H9 (cell line): ENCODE data around the gene DAAM1. TPM values are rescaled to one million over a fixed set of nuclear protein-coding genes. Genes with fewer than 3 reads are reported as not detected.

Experiments
- DNase-seq: peaks from one replicate; pipeline ENCODE4 v3.0.0-alpha.2; 2017
- H2AFZ ChIP-seq: one replicate; pipeline ENCODE4 v1.6.1; 2013; ENCODE audit warnings: mild to moderate bottlenecking, low read length, control low read depth, moderate library complexity
- H2AK5ac ChIP-seq: 2 replicates; pipeline ENCODE4 v1.6.1; 2013; ENCODE audit warnings: low read length, control low read depth, mixed read lengths; ENCODE audit not compliant: insufficient read length
- H2BK120ac ChIP-seq: one replicate; pipeline ENCODE4 v1.6.1; 2013; ENCODE audit warnings: low read depth, mild to moderate bottlenecking, low read length, control low read depth, inconsistent platforms; ENCODE audit not compliant: poor library complexity, severe bottlenecking
- H2BK12ac ChIP-seq: 2 replicates; pipeline ENCODE4 v1.6.1; 2013; ENCODE audit warnings: low read length, control low read depth, mixed read lengths, low read depth; ENCODE audit not compliant: insufficient read length
- H2BK15ac ChIP-seq: 2 replicates; pipeline ENCODE4 v1.6.1; 2013; ENCODE audit warnings: low read depth, low read length, control low read depth
- H2BK20ac ChIP-seq: one replicate; pipeline ENCODE4 v1.6.1; 2013; ENCODE audit warnings: low read depth, mild to moderate bottlenecking, low read length, control low read depth, inconsistent platforms; ENCODE audit not compliant: poor library complexity, severe bottlenecking
- H2BK5ac ChIP-seq: 2 replicates; pipeline ENCODE4 v1.6.1; 2013; ENCODE audit warnings: low read length, control low read depth, mixed read lengths; ENCODE audit not compliant: insufficient read length
- H3K14ac ChIP-seq: 2 replicates; pipeline ENCODE4 v1.6.1; 2013; ENCODE audit warnings: low read length, control low read depth; ENCODE audit not compliant: insufficient read depth
- H3K18ac ChIP-seq: 2 replicates; pipeline ENCODE4 v1.6.1; 2013; ENCODE audit warnings: low read depth, mild to moderate bottlenecking, mixed read lengths, low read length, control low read depth; ENCODE audit not compliant: insufficient read length
- H3K23ac ChIP-seq: 2 replicates; pipeline ENCODE4 v1.6.1; 2013; ENCODE audit warnings: low read length, control low read depth, mixed read lengths, low read depth; ENCODE audit not compliant: insufficient read length
- H3K23me2 ChIP-seq: 2 replicates; pipeline ENCODE4 v1.6.1; 2013; ENCODE audit warnings: low read depth, mild to moderate bottlenecking, mixed read lengths, low read length, control low read depth; ENCODE audit not compliant: insufficient read length, poor library complexity, severe bottlenecking
- H3K27ac ChIP-seq: 2 replicates; pipeline ENCODE4 v1.5.1; 2013; ENCODE audit warnings: low read length, control low read depth, mixed read lengths, low read depth; ENCODE audit not compliant: insufficient read length
- H3K27me3 ChIP-seq: 2 replicates; pipeline ENCODE4 v1.6.1; 2013; ENCODE audit warnings: low read length, control low read depth, inconsistent platforms; ENCODE audit not compliant: insufficient read depth
- H3K4ac ChIP-seq: 2 replicates; pipeline ENCODE4 v1.6.1; 2013; ENCODE audit warnings: low read depth, mild to moderate bottlenecking, control low read depth, inconsistent platforms, low read length, moderate library complexity
- H3K4me1 ChIP-seq: 2 replicates; pipeline ENCODE4 v1.6.1; 2013; ENCODE audit warnings: low read length, control low read depth, inconsistent platforms; ENCODE audit not compliant: insufficient read depth
- H3K4me2 ChIP-seq: 2 replicates; pipeline ENCODE4 v1.6.1; 2013; ENCODE audit warnings: low read length, control low read depth, mixed read lengths; ENCODE audit not compliant: insufficient read length, insufficient read depth
- H3K56ac ChIP-seq: 2 replicates; pipeline ENCODE4 v1.6.1; 2013; ENCODE audit warnings: low read depth, mild to moderate bottlenecking, mixed read lengths, low read length, control low read depth; ENCODE audit not compliant: insufficient read length
- H3K79me1 ChIP-seq: 2 replicates; pipeline ENCODE4 v1.6.1; 2013; ENCODE audit warnings: low read depth, mild to moderate bottlenecking, moderate library complexity, low read length, control low read depth, inconsistent platforms; ENCODE audit not compliant: insufficient read depth, poor library complexity, severe bottlenecking
- H3K79me2 ChIP-seq: 2 replicates; pipeline ENCODE4 v1.6.1; 2013; ENCODE audit warnings: low read length, control low read depth, inconsistent platforms; ENCODE audit not compliant: insufficient read depth
- H3K9ac ChIP-seq: 2 replicates; pipeline ENCODE4 v1.6.1; 2013; ENCODE audit warnings: low read length, control low read depth, mixed read lengths; ENCODE audit not compliant: insufficient read length; ENCODE audit errors: extremely low read depth
- H3K9me3 ChIP-seq: one replicate; pipeline ENCODE4 v1.6.1; 2013; ENCODE audit warnings: low read depth, low read length, inconsistent platforms; ENCODE audit not compliant: control insufficient read depth
- H3T11ph ChIP-seq: one replicate; pipeline ENCODE4 v1.6.1; 2013; ENCODE audit warnings: mild to moderate bottlenecking, low read length, control low read depth, inconsistent platforms
- H4K20me1 ChIP-seq: one replicate; pipeline ENCODE4 v1.6.1; 2013; ENCODE audit not compliant: control insufficient read depth, insufficient read length, insufficient read depth
- H4K5ac ChIP-seq: 2 replicates; pipeline ENCODE4 v1.6.1; 2013; ENCODE audit warnings: low read depth, mild to moderate bottlenecking, mixed read lengths, low read length, control low read depth; ENCODE audit not compliant: insufficient read length
- H4K8ac ChIP-seq: replicated peaks from 2 replicates; pipeline ENCODE4 v1.6.1; 2013; ENCODE audit warnings: low read length, control low read depth, mixed read lengths, low read depth; ENCODE audit not compliant: insufficient read length
- H4K91ac ChIP-seq: 2 replicates; pipeline ENCODE4 v1.6.1; 2013; ENCODE audit warnings: low read depth, mild to moderate bottlenecking, moderate library complexity, mixed read lengths, low read length, control low read depth; ENCODE audit not compliant: insufficient read length
- H3K27ac Mint-ChIP-seq, 3 experiments: 2 replicates in 2 of 3; 3 replicates in 1 of 3; pipeline ENCODE4 v1.8.0; 2020 to 2021; ENCODE audit warnings: mixed read lengths in 3 of 3, mild to moderate bottlenecking in 1 of 3, moderate library complexity in 1 of 3
- H3K27me3 Mint-ChIP-seq: 2 replicates; pipeline ENCODE4 v1.8.0; 2021; ENCODE audit warnings: low read depth, mild to moderate bottlenecking, moderate library complexity, mixed read lengths
- H3K36me3 Mint-ChIP-seq, 3 experiments: 2 replicates in 2 of 3; 3 replicates in 1 of 3; pipeline ENCODE4 v1.8.0; 2020 to 2021; ENCODE audit warnings: low read depth in 3 of 3, mixed read lengths in 3 of 3; ENCODE audit not compliant: insufficient read depth in 1 of 3
- H3K4me1 Mint-ChIP-seq, 2 experiments: 2 replicates each; pipeline ENCODE4 v1.8.0; 2020; ENCODE audit warnings: mixed read lengths in 2 of 2
- H3K4me3 Mint-ChIP-seq, 2 experiments: 2 replicates in 1 of 2; 3 replicates in 1 of 2; pipeline ENCODE4 v1.8.0; 2020 to 2021; ENCODE audit warnings: mild to moderate bottlenecking in 2 of 2, mixed read lengths in 2 of 2, moderate library complexity in 1 of 2
- H3K9me3 Mint-ChIP-seq, 2 experiments: 2 replicates in 1 of 2; 3 replicates in 1 of 2; pipeline ENCODE4 v1.8.0; 2020; ENCODE audit warnings: mild to moderate bottlenecking in 2 of 2, mixed read lengths in 2 of 2, moderate library complexity in 1 of 2
- CTCF ChIP-seq: fragments of 200-600 bp; sonication (generic); conservative IDR thresholded peaks from 3 replicates; pipeline ENCODE4 v1.8.0; 2021; ENCODE audit warnings: antibody characterized with exemption, mild to moderate bottlenecking
- WGBS: extraction: QIAGEN DNeasy Blood & Tissue Kit; methylation state at CpG from one replicate; pipeline ENCODE4 v1.1.7; 2013; ENCODE audit warnings: missing lambda C conversion rate, low lambda C conversion rate, mixed read lengths; ENCODE audit not compliant: insufficient read length; ENCODE audit errors: extremely low coverage; 5-methylcytosine and 5-hydroxymethylcytosine counted together
- total RNA-seq: library from RNA; stranded (reverse); gene quantifications from 2 replicates; pipeline ENCODE4 v1.2.1, GENCODE V29; 2021

DAAM1 gene
- total RNA-seq, 1 experiment from 2014 or later: 19.5 TPM

- H3K4me3 Mint-ChIP-seq: no peak overlapping the region
Observed at GRCh38 chr14:59310633-59311032, 122.2 kb downstream of the DAAM1 start.

More at GRCh38 chr14:59310633-59311032, 122.2 kb downstream of the DAAM1 start:
- Mint-ChIP-seq H3K4me1 (peaks cover 12 to 14% of the 10 kb centered on the region in 2 experiments), H3K36me3 (no peaks in the 10 kb centered on the region), H3K27ac (no peak overlapping the region), H3K9me3 (no peaks in the 10 kb centered on the region), H3K27me3 (no peaks in the 10 kb centered on the region)
- Histone ChIP-seq H3K79me2 (no peaks in the 10 kb centered on the region), H3T11ph (no peak overlapping the region), H2BK20ac (no peak overlapping the region), H3K14ac (no peak overlapping the region), H3K4ac (no peak overlapping the region), H2AK5ac (no peak overlapping the region), H2BK5ac (no peak overlapping the region), H3K27me3 (no peaks in the 10 kb centered on the region), H4K20me1 (no peaks in the 10 kb centered on the region), H4K8ac (no peak overlapping the region), H3K56ac (no peak overlapping the region), H4K5ac (no peak overlapping the region), H3K79me1 (no peaks in the 10 kb centered on the region), H4K91ac (no peak overlapping the region), H3K4me2 (no peak overlapping the region), H3K27ac (no peak overlapping the region), H3K18ac (no peak overlapping the region), H3K9me3 (no peaks in the 10 kb centered on the region), H2AFZ (no peak overlapping the region), H2BK15ac (no peak overlapping the region), H3K9ac (no peak overlapping the region), H3K23me2 (no peaks in the 10 kb centered on the region), H3K4me1 (peaks cover 3% of the 10 kb centered on the region; the same call in 1 of the 2 replicates), H3K23ac (no peak overlapping the region), H2BK120ac (no peak overlapping the region), H2BK12ac (no peak overlapping the region)
- no peak for TF ChIP-seq CTCF
- no peak for DNase-seq
- WGBS: no CpG with 5 or more reads among the region's 3 CpGs
